SU-DHL-6 (cell line): Measurements from ENCODE around the gene LTBP4.

Source experiments
- EZH2phosphoT487 ChIP-seq: fragments of 200-600 bp; sonication (generic), shearing (Covaris generic); conservative IDR thresholded peaks from 2 replicates; pipeline ENCODE4 v1.6.1; 2018; ENCODE audit warnings: mild to moderate bottlenecking, antibody characterized with exemption, low read length, moderate library complexity, mixed read lengths
- TF ChIP-seq, protein P1 (sequence below): fragments of 200-600 bp; sonication (generic); IDR thresholded peaks from one replicate; pipeline ENCODE4 v1.5.1; 2017; ENCODE audit warnings: antibody characterized with exemption, mild to moderate bottlenecking, low read length, moderate library complexity; ENCODE audit not compliant: insufficient read depth, poor library complexity, severe bottlenecking

DNA sequence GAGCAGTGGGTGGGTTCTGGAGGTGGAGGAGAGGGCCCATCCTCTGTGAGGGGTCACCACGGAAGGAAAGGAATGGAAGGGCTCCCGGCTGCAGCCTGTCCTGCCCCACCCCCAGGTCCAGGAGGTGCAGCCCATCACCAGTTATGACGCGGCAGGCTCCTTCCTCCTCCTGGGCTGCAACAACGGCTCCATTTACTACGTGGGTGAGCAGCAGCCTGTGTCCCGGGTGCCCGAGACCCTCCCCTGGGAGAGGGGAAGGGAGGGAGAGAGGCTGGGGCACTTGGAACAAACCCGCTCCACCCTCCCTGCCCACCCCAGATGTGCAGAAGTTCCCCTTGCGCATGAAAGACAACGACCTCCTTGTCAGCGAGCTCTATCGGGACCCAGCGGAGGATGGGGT is 17.9 kb upstream of the LTBP4 start:
- TF ChIP-seq, protein P1, sequence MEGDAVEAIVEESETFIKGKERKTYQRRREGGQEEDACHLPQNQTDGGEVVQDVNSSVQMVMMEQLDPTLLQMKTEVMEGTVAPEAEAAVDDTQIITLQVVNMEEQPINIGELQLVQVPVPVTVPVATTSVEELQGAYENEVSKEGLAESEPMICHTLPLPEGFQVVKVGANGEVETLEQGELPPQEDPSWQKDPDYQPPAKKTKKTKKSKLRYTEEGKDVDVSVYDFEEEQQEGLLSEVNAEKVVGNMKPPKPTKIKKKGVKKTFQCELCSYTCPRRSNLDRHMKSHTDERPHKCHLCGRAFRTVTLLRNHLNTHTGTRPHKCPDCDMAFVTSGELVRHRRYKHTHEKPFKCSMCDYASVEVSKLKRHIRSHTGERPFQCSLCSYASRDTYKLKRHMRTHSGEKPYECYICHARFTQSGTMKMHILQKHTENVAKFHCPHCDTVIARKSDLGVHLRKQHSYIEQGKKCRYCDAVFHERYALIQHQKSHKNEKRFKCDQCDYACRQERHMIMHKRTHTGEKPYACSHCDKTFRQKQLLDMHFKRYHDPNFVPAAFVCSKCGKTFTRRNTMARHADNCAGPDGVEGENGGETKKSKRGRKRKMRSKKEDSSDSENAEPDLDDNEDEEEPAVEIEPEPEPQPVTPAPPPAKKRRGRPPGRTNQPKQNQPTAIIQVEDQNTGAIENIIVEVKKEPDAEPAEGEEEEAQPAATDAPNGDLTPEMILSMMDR, result no peak
- TF ChIP-seq EZH2phosphoT487, result no peak
